SK-N-SH treated with all-trans-retinoic acid at 6 μM for 48 hours (cell line): ENCODE data around the gene MRPS21.

Experiments used
- ATAC-seq: fragments of 200-7000 bp; cut with Tn5 transposase; 3 replicates; pipeline ENCODE4 v1.9.1; 2020; ENCODE audit warnings: mild to moderate bottlenecking, moderate library complexity
- ARNTL ChIP-seq: fragments of 450-650 bp; formaldehyde crosslinking; IDR thresholded peaks from 2 replicates; pipeline ENCODE4 v1.5.0; 2020; ENCODE audit warnings: low read depth, mild to moderate bottlenecking, moderate library complexity, borderline replicate concordance
- BACH2 ChIP-seq: fragments of 250-450 bp; sonication (Bioruptor Pico); IDR thresholded peaks from 2 replicates; pipeline ENCODE4 v1.9.0; 2021; ENCODE audit warnings: mild to moderate bottlenecking, borderline replicate concordance
- CSDC2 ChIP-seq: fragments of 250-450 bp; sonication (Bioruptor Pico); IDR thresholded peaks from 2 replicates; pipeline ENCODE4 v1.5.0; 2020; ENCODE audit warnings: mild to moderate bottlenecking, moderate library complexity
- ESRRG ChIP-seq: fragments of 250-450 bp; sonication (Bioruptor Pico); IDR thresholded peaks from 2 replicates; pipeline ENCODE4 v1.6.1; 2021; ENCODE audit warnings: mild to moderate bottlenecking
- GLIS3 ChIP-seq: fragments of 250-450 bp; sonication (Bioruptor Pico); IDR thresholded peaks from 2 replicates; pipeline ENCODE4 v1.5.0; 2020; ENCODE audit warnings: mild to moderate bottlenecking, moderate library complexity
- OSR1 ChIP-seq: fragments of 250-450 bp; sonication (Bioruptor Pico); IDR thresholded peaks from 2 replicates; pipeline ENCODE4 v1.8.0; 2022; ENCODE audit warnings: moderate library complexity, mild to moderate bottlenecking, inconsistent platforms
- PPARA ChIP-seq: fragments of 250-450 bp; sonication (Bioruptor Pico); IDR thresholded peaks from 2 replicates; pipeline ENCODE4 v1.5.0; 2020; ENCODE audit warnings: mild to moderate bottlenecking, borderline replicate concordance
- RARB ChIP-seq: fragments of 250-450 bp; sonication (Bioruptor Pico); IDR thresholded peaks from 2 replicates; pipeline ENCODE4 v1.8.0; 2021; ENCODE audit warnings: mild to moderate bottlenecking, moderate library complexity
- SNAI2 ChIP-seq: fragments of 250-450 bp; sonication (Bioruptor Pico); IDR thresholded peaks from 2 replicates; pipeline ENCODE4 v1.5.0; 2020; ENCODE audit warnings: mild to moderate bottlenecking, moderate library complexity
- TCF4 ChIP-seq: fragments of 250-450 bp; sonication (Bioruptor Pico); IDR thresholded peaks from 2 replicates; pipeline ENCODE4 v1.8.0; 2021; ENCODE audit warnings: mild to moderate bottlenecking, moderate library complexity, borderline replicate concordance
- TOX ChIP-seq: fragments of 250-450 bp; sonication (Bioruptor Pico); IDR thresholded peaks from 2 replicates; pipeline ENCODE4 v1.8.0; 2021; ENCODE audit warnings: mild to moderate bottlenecking, moderate library complexity, borderline replicate concordance
- ZFP3 ChIP-seq: fragments of 250-450 bp; sonication (Bioruptor Pico); IDR thresholded peaks from 2 replicates; pipeline ENCODE4 v1.5.0; 2020; ENCODE audit warnings: mild to moderate bottlenecking, moderate library complexity
- ZFP30 ChIP-seq: fragments of 450-650 bp; formaldehyde crosslinking; IDR thresholded peaks from 2 replicates; pipeline ENCODE4 v1.5.0; 2022; ENCODE audit warnings: mild to moderate bottlenecking, moderate library complexity
- ZNF565 ChIP-seq: fragments of 450-650 bp; formaldehyde crosslinking; conservative IDR thresholded peaks from 2 replicates; pipeline ENCODE4 v1.5.0; 2020; ENCODE audit warnings: low read depth, mild to moderate bottlenecking, moderate library complexity
- TF ChIP-seq, protein P1 (sequence below): fragments of 250-450 bp; sonication (Bioruptor Pico); IDR thresholded peaks from 2 replicates; pipeline ENCODE4 v1.5.0; 2020; ENCODE audit warnings: mild to moderate bottlenecking, moderate library complexity
- TF ChIP-seq, protein P2 (sequence below): fragments of 250-450 bp; sonication (Bioruptor Pico); IDR thresholded peaks from 2 replicates; pipeline ENCODE4 v1.5.1; 2021; ENCODE audit warnings: mild to moderate bottlenecking, moderate library complexity
- TF ChIP-seq, protein P3 (sequence below): fragments of 250-450 bp; sonication (Bioruptor Pico); IDR thresholded peaks from 2 replicates; pipeline ENCODE4 v1.8.0; 2021; ENCODE audit warnings: low read depth, mild to moderate bottlenecking, moderate library complexity, borderline replicate concordance

Gene MRPS21

DNA sequence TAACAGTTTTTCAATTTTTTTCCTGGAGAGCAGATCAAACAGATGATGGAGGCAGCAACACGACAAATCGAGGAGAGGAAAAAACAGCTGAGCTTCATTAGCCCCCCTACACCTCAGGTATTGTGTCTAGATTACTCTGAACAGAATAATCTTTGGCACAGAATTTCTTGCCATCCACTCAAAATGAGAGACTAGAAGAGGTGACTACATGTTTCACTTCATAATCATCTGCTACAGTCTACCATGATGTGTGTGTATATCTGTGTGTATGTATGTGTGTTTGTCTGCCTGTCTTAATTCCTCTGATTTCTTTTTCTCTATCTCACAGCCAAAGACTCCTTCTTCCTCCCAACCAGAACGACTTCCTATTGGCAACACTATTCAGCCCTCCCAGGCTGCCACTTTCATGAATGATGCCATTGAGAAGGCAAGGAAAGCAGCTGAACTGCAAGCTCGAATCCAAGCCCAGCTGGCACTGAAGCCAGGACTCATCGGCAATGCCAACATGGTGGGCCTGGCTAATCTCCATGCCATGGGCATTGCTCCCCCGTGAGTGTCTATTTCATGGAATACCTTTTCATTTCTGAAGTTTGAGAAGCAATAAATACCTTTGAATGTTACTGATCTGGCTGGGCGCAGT is 39.1 kb downstream of the MRPS21 start (continued):
- TF ChIP-seq, protein P1, sequence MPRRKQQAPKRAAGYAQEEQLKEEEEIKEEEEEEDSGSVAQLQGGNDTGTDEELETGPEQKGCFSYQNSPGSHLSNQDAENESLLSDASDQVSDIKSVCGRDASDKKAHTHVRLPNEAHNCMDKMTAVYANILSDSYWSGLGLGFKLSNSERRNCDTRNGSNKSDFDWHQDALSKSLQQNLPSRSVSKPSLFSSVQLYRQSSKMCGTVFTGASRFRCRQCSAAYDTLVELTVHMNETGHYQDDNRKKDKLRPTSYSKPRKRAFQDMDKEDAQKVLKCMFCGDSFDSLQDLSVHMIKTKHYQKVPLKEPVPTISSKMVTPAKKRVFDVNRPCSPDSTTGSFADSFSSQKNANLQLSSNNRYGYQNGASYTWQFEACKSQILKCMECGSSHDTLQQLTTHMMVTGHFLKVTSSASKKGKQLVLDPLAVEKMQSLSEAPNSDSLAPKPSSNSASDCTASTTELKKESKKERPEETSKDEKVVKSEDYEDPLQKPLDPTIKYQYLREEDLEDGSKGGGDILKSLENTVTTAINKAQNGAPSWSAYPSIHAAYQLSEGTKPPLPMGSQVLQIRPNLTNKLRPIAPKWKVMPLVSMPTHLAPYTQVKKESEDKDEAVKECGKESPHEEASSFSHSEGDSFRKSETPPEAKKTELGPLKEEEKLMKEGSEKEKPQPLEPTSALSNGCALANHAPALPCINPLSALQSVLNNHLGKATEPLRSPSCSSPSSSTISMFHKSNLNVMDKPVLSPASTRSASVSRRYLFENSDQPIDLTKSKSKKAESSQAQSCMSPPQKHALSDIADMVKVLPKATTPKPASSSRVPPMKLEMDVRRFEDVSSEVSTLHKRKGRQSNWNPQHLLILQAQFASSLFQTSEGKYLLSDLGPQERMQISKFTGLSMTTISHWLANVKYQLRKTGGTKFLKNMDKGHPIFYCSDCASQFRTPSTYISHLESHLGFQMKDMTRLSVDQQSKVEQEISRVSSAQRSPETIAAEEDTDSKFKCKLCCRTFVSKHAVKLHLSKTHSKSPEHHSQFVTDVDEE (CRISPR knock-in tag) = no peak
- TF ChIP-seq GLIS3 (CRISPR knock-in tag) = no peak
- no peak for TF ChIP-seq RARB (CRISPR knock-in tag)
- no peak for TF ChIP-seq CSDC2
- no peak for TF ChIP-seq ESRRG (CRISPR knock-in tag)

DNA sequence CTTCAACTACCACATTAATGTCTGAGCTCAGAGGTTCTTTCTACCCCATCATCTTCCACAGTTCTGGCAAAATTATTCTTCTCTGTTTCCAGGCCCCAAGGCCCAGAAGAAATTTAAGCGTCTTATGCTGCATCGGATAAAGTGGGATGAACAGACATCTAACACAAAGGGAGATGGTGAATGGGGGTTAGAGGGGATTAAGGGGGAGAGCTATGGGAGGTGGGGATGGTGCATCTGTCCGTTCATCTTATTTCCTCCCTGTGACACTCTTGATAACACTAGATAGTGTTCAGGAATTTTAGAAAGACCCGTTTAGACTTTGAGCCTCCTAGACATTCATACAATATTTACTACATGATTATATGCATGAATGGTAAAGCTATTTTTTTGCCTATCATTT is 52.7 kb downstream of the MRPS21 start:
- ATAC-seq = no peak
- TF ChIP-seq ZNF565 (CRISPR knock-in tag) (no peak), CSDC2 (no peak), ARNTL (CRISPR knock-in tag) (no peak), ZFP30 (CRISPR knock-in tag) (no peak), ESRRG (CRISPR knock-in tag) (no peak), OSR1 (CRISPR knock-in tag) (no peak), TCF4 (CRISPR knock-in tag) (no peak), GLIS3 (CRISPR knock-in tag) (no peak), SNAI2 (no peak), RARB (CRISPR knock-in tag) (no peak), BACH2 (CRISPR knock-in tag) (no peak), ZFP3 (CRISPR knock-in tag) (no peak), PPARA (CRISPR knock-in tag) (no peak)
- TF ChIP-seq, protein P1 (CRISPR knock-in tag) = no peak
- TF ChIP-seq, protein P2, sequence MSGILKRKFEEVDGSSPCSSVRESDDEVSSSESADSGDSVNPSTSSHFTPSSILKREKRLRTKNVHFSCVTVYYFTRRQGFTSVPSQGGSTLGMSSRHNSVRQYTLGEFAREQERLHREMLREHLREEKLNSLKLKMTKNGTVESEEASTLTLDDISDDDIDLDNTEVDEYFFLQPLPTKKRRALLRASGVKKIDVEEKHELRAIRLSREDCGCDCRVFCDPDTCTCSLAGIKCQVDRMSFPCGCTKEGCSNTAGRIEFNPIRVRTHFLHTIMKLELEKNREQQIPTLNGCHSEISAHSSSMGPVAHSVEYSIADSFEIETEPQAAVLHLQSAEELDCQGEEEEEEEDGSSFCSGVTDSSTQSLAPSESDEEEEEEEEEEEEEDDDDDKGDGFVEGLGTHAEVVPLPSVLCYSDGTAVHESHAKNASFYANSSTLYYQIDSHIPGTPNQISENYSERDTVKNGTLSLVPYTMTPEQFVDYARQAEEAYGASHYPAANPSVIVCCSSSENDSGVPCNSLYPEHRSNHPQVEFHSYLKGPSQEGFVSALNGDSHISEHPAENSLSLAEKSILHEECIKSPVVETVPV = no peak

DNA sequence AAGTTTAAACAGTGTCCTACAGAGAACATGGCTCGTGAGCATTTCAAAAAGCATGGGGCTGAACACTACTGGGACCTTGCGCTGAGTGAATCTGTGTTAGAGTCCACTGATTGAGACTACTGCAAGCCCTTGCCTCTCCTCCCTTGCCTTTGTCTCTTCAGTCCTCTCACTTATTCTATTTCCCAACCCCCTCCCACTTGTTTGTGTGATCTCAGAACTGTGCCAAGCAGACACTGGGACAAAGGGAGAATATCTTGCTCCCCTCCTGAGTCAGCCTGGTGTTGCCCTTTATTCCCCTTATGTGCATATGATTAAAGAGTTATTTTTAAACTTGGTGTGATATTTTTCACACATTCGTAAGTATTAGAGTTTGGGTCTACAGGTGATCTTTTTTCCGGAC is 59.2 kb downstream of the MRPS21 start:
- no peak for TF ChIP-seq GLIS3 (CRISPR knock-in tag)
- no peak for TF ChIP-seq ZFP3 (CRISPR knock-in tag)
- TF ChIP-seq, protein P1 (CRISPR knock-in tag) = no peak
- TF ChIP-seq, protein P3, sequence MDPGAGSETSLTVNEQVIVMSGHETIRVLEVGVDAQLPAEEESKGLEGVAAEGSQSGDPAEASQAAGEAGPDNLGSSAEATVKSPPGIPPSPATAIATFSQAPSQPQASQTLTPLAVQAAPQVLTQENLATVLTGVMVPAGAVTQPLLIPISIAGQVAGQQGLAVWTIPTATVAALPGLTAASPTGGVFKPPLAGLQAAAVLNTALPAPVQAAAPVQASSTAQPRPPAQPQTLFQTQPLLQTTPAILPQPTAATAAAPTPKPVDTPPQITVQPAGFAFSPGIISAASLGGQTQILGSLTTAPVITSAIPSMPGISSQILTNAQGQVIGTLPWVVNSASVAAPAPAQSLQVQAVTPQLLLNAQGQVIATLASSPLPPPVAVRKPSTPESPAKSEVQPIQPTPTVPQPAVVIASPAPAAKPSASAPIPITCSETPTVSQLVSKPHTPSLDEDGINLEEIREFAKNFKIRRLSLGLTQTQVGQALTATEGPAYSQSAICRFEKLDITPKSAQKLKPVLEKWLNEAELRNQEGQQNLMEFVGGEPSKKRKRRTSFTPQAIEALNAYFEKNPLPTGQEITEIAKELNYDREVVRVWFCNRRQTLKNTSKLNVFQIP (CRISPR knock-in tag) = no peak
- no peak for TF ChIP-seq CSDC2
- no peak for TF ChIP-seq TOX (CRISPR knock-in tag)
- no peak for TF ChIP-seq ESRRG (CRISPR knock-in tag)
- no peak for ATAC-seq
